IMR-90 (cell line): ENCODE results near the gene GALNT5. TPM values are rescaled to one million over a fixed set of nuclear protein-coding genes. Genes with fewer than 3 reads are reported as not detected.

Experiments used
- ATAC-seq: fragments of 200-7000 bp; cut with Tn5 transposase; 2 replicates; pipeline ENCODE4 v1.9.1; 2020; ENCODE audit warnings: low read depth, mild to moderate bottlenecking, moderate library complexity
- BruUV-seq: library from RNA; stranded (reverse); fragments of 400-500 nt; replicated peaks from 2 replicates; lab custom pipeline; 2021; lab: Mats Ljungman, UMichigan
- CTCF ChIA-PET: fragments of 300-600 bp; formaldehyde crosslinking; extraction: SDS; loops from one replicate; lab custom pipeline; 2021; ENCODE audit warnings: antibody characterized with exemption; lab: Yijun Ruan, JAX
- POLR2A ChIA-PET: fragments of 300-600 bp; sonication (Branson Sonifier 250); formaldehyde crosslinking; loops from one replicate; lab custom pipeline; 2022; ENCODE audit warnings: antibody characterized with exemption; ENCODE audit not compliant: unreplicated experiment; lab: Charles Lee
- DNase-seq: peaks from one replicate; pipeline ENCODE4 v3.0.0; 2013
- H2AFZ ChIP-seq: replicated peaks from 2 replicates; pipeline ENCODE3; 2013; ENCODE audit warnings: low read length, mild to moderate bottlenecking; ENCODE audit not compliant: poor library complexity
- H2AK5ac ChIP-seq: 2 replicates; pipeline ENCODE4 v1.6.1; 2013; ENCODE audit warnings: low read depth, low read length, inconsistent platforms
- H2AK9ac ChIP-seq: replicated peaks from 2 replicates; pipeline ENCODE3; 2013; ENCODE audit warnings: mild to moderate bottlenecking, low read depth, low read length, moderate library complexity; ENCODE audit not compliant: poor library complexity
- H2BK120ac ChIP-seq: 2 replicates; pipeline ENCODE4 v1.6.1; 2013; ENCODE audit warnings: low read depth, low read length, inconsistent platforms
- H2BK15ac ChIP-seq: 3 replicates; pipeline ENCODE4 v1.6.1; 2013; ENCODE audit warnings: low read depth, low read length, inconsistent platforms
- H2BK20ac ChIP-seq: 2 replicates; pipeline ENCODE4 v1.6.1; 2013; ENCODE audit warnings: low read depth, mild to moderate bottlenecking, inconsistent platforms, low read length, moderate library complexity
- H2BK5ac ChIP-seq: 2 replicates; pipeline ENCODE4 v1.6.1; 2013; ENCODE audit warnings: mild to moderate bottlenecking, low read depth, low read length, inconsistent platforms; ENCODE audit not compliant: poor library complexity, severe bottlenecking
- H3K14ac ChIP-seq: replicated peaks from 2 replicates; pipeline ENCODE4 v1.6.1; 2013; ENCODE audit warnings: low read depth, low read length, inconsistent platforms
- H3K18ac ChIP-seq: 2 replicates; pipeline ENCODE4 v1.6.1; 2013; ENCODE audit warnings: low read depth, low read length, control low read depth
- H3K23ac ChIP-seq: 2 replicates; pipeline ENCODE4 v1.6.1; 2013; ENCODE audit warnings: low read depth, low read length, inconsistent platforms
- H3K27ac ChIP-seq: 2 replicates; pipeline ENCODE4 v1.5.1; 2013; ENCODE audit warnings: mild to moderate bottlenecking, control low read depth, low read length; ENCODE audit not compliant: insufficient read depth
- H3K27me3 ChIP-seq: 2 replicates; pipeline ENCODE4 v1.6.1; 2013; ENCODE audit warnings: low read length; ENCODE audit not compliant: control insufficient read depth, insufficient read depth
- H3K36me3 ChIP-seq: 2 replicates; pipeline ENCODE4 v1.6.1; 2013; ENCODE audit warnings: low read length, mixed read lengths; ENCODE audit not compliant: control insufficient read depth, insufficient read depth
- H3K4ac ChIP-seq: 2 replicates; pipeline ENCODE4 v1.6.1; 2013; ENCODE audit warnings: low read depth, low read length, inconsistent platforms
- H3K4me1 ChIP-seq: 2 replicates; pipeline ENCODE4 v1.6.1; 2013; ENCODE audit warnings: low read length, mixed read lengths; ENCODE audit not compliant: control insufficient read depth, insufficient read depth
- H3K4me2 ChIP-seq: 2 replicates; pipeline ENCODE4 v1.6.1; 2013; ENCODE audit warnings: low read depth, mild to moderate bottlenecking, control low read depth, low read length, moderate library complexity
- H3K4me3 ChIP-seq: 2 replicates; pipeline ENCODE4 v1.5.1; 2013; ENCODE audit warnings: low read depth, mild to moderate bottlenecking, control low read depth, low read length, moderate library complexity; ENCODE audit not compliant: insufficient read depth
- H3K56ac ChIP-seq: 2 replicates; pipeline ENCODE4 v1.6.1; 2013; ENCODE audit warnings: low read length, inconsistent platforms; ENCODE audit not compliant: insufficient read depth; ENCODE audit errors: extremely low read depth
- H3K79me1 ChIP-seq, 2 experiments: 2 replicates each; pipeline ENCODE4 v1.6.1; 2013; ENCODE audit warnings: low read length in 2 of 2, inconsistent platforms in 1 of 2, low read depth in 1 of 2
- H3K9ac ChIP-seq: 2 replicates; pipeline ENCODE4 v1.6.1; 2013; ENCODE audit warnings: low read depth, low read length, control low read depth
- H3K9me1 ChIP-seq: 2 replicates; pipeline ENCODE4 v1.6.1; 2013; ENCODE audit warnings: low read length, inconsistent platforms; ENCODE audit not compliant: insufficient read depth
- H3K9me3 ChIP-seq: 2 replicates; pipeline ENCODE4 v1.6.1; 2013; ENCODE audit warnings: low read length; ENCODE audit not compliant: control insufficient read depth, insufficient read depth
- H4K20me1 ChIP-seq: 2 replicates; pipeline ENCODE4 v1.6.1; 2013; ENCODE audit warnings: low read length, inconsistent platforms; ENCODE audit not compliant: insufficient read depth
- H4K5ac ChIP-seq: 2 replicates; pipeline ENCODE4 v1.6.1; 2013; ENCODE audit warnings: mild to moderate bottlenecking, low read depth, low read length, control low read depth
- H4K8ac ChIP-seq, 2 experiments: 2 replicates each; pipeline ENCODE4 v1.6.1; 2013; ENCODE audit warnings: low read depth in 2 of 2, low read length in 2 of 2, control low read depth in 1 of 2, inconsistent platforms in 1 of 2
- H4K91ac ChIP-seq: 2 replicates; pipeline ENCODE4 v1.6.1; 2013; ENCODE audit warnings: low read depth, low read length, inconsistent platforms; ENCODE audit not compliant: insufficient read depth
- BHLHE40 ChIP-seq: fragments of 150-350 bp; IDR thresholded peaks from 2 replicates; pipeline ENCODE4 v1.6.1; 2016; ENCODE audit warnings: mild to moderate bottlenecking, low read depth, low read length
- CEBPB ChIP-seq: IDR thresholded peaks from 2 replicates; pipeline ENCODE4 v1.6.1; 2012; ENCODE audit warnings: low read depth, low read length, improper control_type of control experiment
- CHD1 ChIP-seq: IDR thresholded peaks from 2 replicates; pipeline ENCODE4 v1.6.1; 2012; ENCODE audit warnings: low read depth, low read length, improper control_type of control experiment
- CTCF ChIP-seq: conservative IDR thresholded peaks from 2 replicates; pipeline ENCODE4 v1.5.1; 2012; ENCODE audit warnings: mild to moderate bottlenecking, low read depth, low read length, improper control_type of control experiment
- ELK1 ChIP-seq: fragments of 150-350 bp; IDR thresholded peaks from 2 replicates; pipeline ENCODE4 v1.6.1; 2016; ENCODE audit warnings: low read depth, mild to moderate bottlenecking, low read length, moderate library complexity, borderline replicate concordance
- FOS ChIP-seq: fragments of 150-350 bp; IDR thresholded peaks from 2 replicates; pipeline ENCODE4 v1.6.1; 2016; ENCODE audit warnings: low read depth, low read length
- MAFK ChIP-seq: IDR thresholded peaks from 2 replicates; pipeline ENCODE4 v1.6.1; 2012; ENCODE audit warnings: low read depth, low read length, improper control_type of control experiment
- MAZ ChIP-seq: IDR thresholded peaks from 2 replicates; pipeline ENCODE4 v1.6.1; 2012; ENCODE audit warnings: low read depth, mild to moderate bottlenecking, low read length, improper control_type of control experiment, moderate library complexity, borderline replicate concordance
- MXI1 ChIP-seq: IDR thresholded peaks from 2 replicates; pipeline ENCODE4 v1.6.1; 2012; ENCODE audit warnings: low read depth, mild to moderate bottlenecking, low read length, moderate library complexity, borderline replicate concordance
- NFE2L2 ChIP-seq: fragments of 150-350 bp; IDR thresholded peaks from 2 replicates; pipeline ENCODE4 v1.6.1; 2016; ENCODE audit warnings: low read depth, mild to moderate bottlenecking, low read length
- POLR2A ChIP-seq: IDR thresholded peaks from 2 replicates; pipeline ENCODE4 v1.6.1; 2012; ENCODE audit warnings: mild to moderate bottlenecking, low read depth, low read length
- RAD21 ChIP-seq: IDR thresholded peaks from 2 replicates; pipeline ENCODE4 v1.6.1; 2012; ENCODE audit warnings: low read length, improper control_type of control experiment
- RCOR1 ChIP-seq: IDR thresholded peaks from 2 replicates; pipeline ENCODE4 v1.6.1; 2012; ENCODE audit warnings: mild to moderate bottlenecking, low read length, improper control_type of control experiment; ENCODE audit not compliant: insufficient replicate concordance
- RFX5 ChIP-seq: IDR thresholded peaks from 2 replicates; pipeline ENCODE4 v1.8.0; 2012; ENCODE audit warnings: low read depth, mild to moderate bottlenecking, low read length, moderate library complexity
- SMC3 ChIP-seq: fragments of 150-350 bp; IDR thresholded peaks from 2 replicates; pipeline ENCODE4 v1.6.1; 2016; ENCODE audit warnings: low read depth, mild to moderate bottlenecking, antibody characterized with exemption, low read length, moderate library complexity
- USF2 ChIP-seq: fragments of 150-350 bp; IDR thresholded peaks from 2 replicates; pipeline ENCODE4 v1.6.1; 2017; ENCODE audit warnings: mild to moderate bottlenecking, antibody characterized with exemption, low read length, low read depth
- WGBS, 2 experiments: methylation state at CpG; one replicate each; pipeline versions ENCODE4 v1.1.5 to v1.1.7; 2013; ENCODE audit warnings: missing lambda C conversion rate in 2 of 2; ENCODE audit not compliant: insufficient read length in 1 of 2; ENCODE audit errors: extremely low coverage in 2 of 2; 5-methylcytosine and 5-hydroxymethylcytosine counted together
- dilution Hi-C: fragments of 300-500 bp; cut with HindIII; formaldehyde crosslinking; loops from one replicate; pipeline ENCODE4 v1.14.3; 2018; ENCODE audit warnings: low sequenced_read_pairs; ENCODE audit not compliant: unreplicated experiment
- in situ Hi-C: fragments of 300-500 bp; cut with MboI; formaldehyde crosslinking; loops from 3 replicates; pipeline ENCODE4 v1.14.3; 2019; ENCODE audit warnings: low sequenced_read_pairs, inconsistent platforms, mixed read lengths
- intact Hi-C: fragments of 100-400 bp; cut with micrococcal nuclease; formaldehyde crosslinking; loops from 2 replicates; pipeline ENCODE4 v1.10.0; 2022
- polyA plus RNA-seq, 3 experiments: library from polyadenylated mRNA; depleted of rRNA; stranded (reverse); fragments of >200 nt; gene quantifications; 2 replicates each; pipeline ENCODE4 v1.2.3, GENCODE V29; 2012; ENCODE audit warnings: low replicate concordance in 1 of 3
- total RNA-seq: library from RNA; depleted of rRNA; stranded (reverse); fragments of >200 nt; gene quantifications from 2 replicates; pipeline ENCODE4 v1.2.3, GENCODE V29; 2012

Gene GALNT5
- total and polyA plus RNA-seq, 2 of the 4 experiments (the other 2 are of a cell fraction), result 36.3 to 63.3 TPM

- ATAC-seq, result no peak
- no peak overlapping the region for H3K4me3 ChIP-seq
- no peaks in the 10 kb centered on the region for H4K20me1 ChIP-seq
- H3K9ac ChIP-seq, result no peak overlapping the region
- no peak for DNase-seq
- CTCF ChIA-PET, result no interaction called here
- no peak overlapping the region for H3K14ac ChIP-seq
- in situ Hi-C loops, result no loop called here
- H3K23ac ChIP-seq, result no peak overlapping the region
- H3K56ac ChIP-seq, result no peak overlapping the region
- no peak overlapping the region for H3K18ac ChIP-seq
- intact Hi-C loops, result no loop called here
- H3K27me3 ChIP-seq, result no peaks in the 10 kb centered on the region
- peaks cover 6% of the 10 kb centered on the region for H3K4me1 ChIP-seq
- peaks cover 0 to 2% of the 10 kb centered on the region in 2 experiments; a peak in 2 of 4 replicates for H3K79me1 ChIP-seq
- no peak overlapping the region for H2BK120ac ChIP-seq
- no TSS peak for BruUV-seq
- no peak overlapping the region for H4K91ac ChIP-seq
- dilution Hi-C loops, result no loop called here
- no peak overlapping the region for H2AFZ ChIP-seq
- no peak overlapping the region for H2AK5ac ChIP-seq
- H3K9me1 ChIP-seq, result peaks cover 8% of the 10 kb centered on the region; the same call in 1 of the 2 replicates
- H2AK9ac ChIP-seq, result no peak overlapping the region
- no peak overlapping the region for H3K4me2 ChIP-seq
- no peak overlapping the region for H3K27ac ChIP-seq
- no peak overlapping the region for H2BK5ac ChIP-seq
- TF ChIP-seq POLR2A (no peak), FOS (no peak), MAZ (no peak), CTCF (no peak), MAFK (no peak), RFX5 (no peak), RCOR1 (no peak), SMC3 (no peak), NFE2L2 (no peak), BHLHE40 (no peak), USF2 (no peak), CHD1 (no peak), MXI1 (no peak), RAD21 (no peak), ELK1 (no peak), CEBPB (no peak)
- H4K5ac ChIP-seq, result no peak overlapping the region
- POLR2A ChIA-PET, result no interaction called here
- no peak overlapping the region for H2BK20ac ChIP-seq
- H3K9me3 ChIP-seq, result no peaks in the 10 kb centered on the region
- H2BK15ac ChIP-seq, result no peak overlapping the region
- no peak overlapping the region for H3K4ac ChIP-seq
- WGBS, 2 experiments, result 100% methylated on average over 1 of the region's 2 CpGs; no CpG with 5 or more reads in 1 of the 2 experiments
- H4K8ac ChIP-seq, result no peak overlapping the region
- peaks cover 7% of the 10 kb centered on the region for H3K36me3 ChIP-seq
Observed at GRCh38 chr2:157290525-157290924, 33.0 kb downstream of the GALNT5 start.
